Aorta (tissue), 5 donors: ENCODE results near the gene PLEKHO1. TPM values are rescaled to one million over a fixed set of nuclear protein-coding genes. Genes with fewer than 3 reads are reported as not detected.
A peak's percentile ranks its signal among the peaks of the same experiment; 100 is the strongest.

Experiments
- ATAC-seq: fragments of 200-7000 bp; cut with Tn5 transposase; one replicate; pipeline ENCODE4 v1.9.1; 2022; ENCODE audit warnings: moderate library complexity; ENCODE audit not compliant: low FRiP score
- DNase-seq, 2 donors: peaks; one replicate each; pipeline ENCODE4 v3.0.0-alpha.2; 2020
- H3K27ac ChIP-seq, 2 donors: one replicate each; pipeline ENCODE4 v1.5.1; 2013; ENCODE audit warnings: low read length in 2 of 2, mild to moderate bottlenecking in 2 of 2, moderate library complexity in 2 of 2, control low read depth in 1 of 2, inconsistent platforms in 1 of 2, low read depth in 1 of 2
- H3K27me3 ChIP-seq, 2 donors: one replicate each; pipeline ENCODE4 v1.6.1; 2013; ENCODE audit warnings: control low read depth in 1 of 2, low read length in 1 of 2, mild to moderate bottlenecking in 1 of 2, moderate library complexity in 1 of 2; ENCODE audit not compliant: insufficient read depth in 2 of 2, control insufficient read depth in 1 of 2
- H3K36me3 ChIP-seq, 2 donors: one replicate each; pipeline ENCODE4 v1.6.1; 2013; ENCODE audit warnings: control low read depth in 1 of 2, low read length in 1 of 2, mild to moderate bottlenecking in 1 of 2; ENCODE audit not compliant: insufficient read depth in 2 of 2, control insufficient read depth in 1 of 2
- H3K4me1 ChIP-seq, 2 donors: one replicate each; pipeline ENCODE4 v1.6.1; 2013; ENCODE audit warnings: low read length in 2 of 2, control low read depth in 1 of 2, mild to moderate bottlenecking in 1 of 2, moderate library complexity in 1 of 2; ENCODE audit not compliant: insufficient read depth in 2 of 2, control insufficient read depth in 1 of 2
- H3K4me3 ChIP-seq, 2 donors: one replicate each; pipeline ENCODE4 v1.5.1; 2013; ENCODE audit warnings: low read length in 2 of 2, control low read depth in 1 of 2, mild to moderate bottlenecking in 1 of 2
- H3K9me3 ChIP-seq: one replicate; pipeline ENCODE4 v1.6.1; 2013; ENCODE audit warnings: mild to moderate bottlenecking, low read length; ENCODE audit not compliant: control insufficient read depth
- WGBS, 2 donors: extraction: QIAGEN DNeasy Blood & Tissue Kit; methylation state at CpG; one replicate each; pipeline ENCODE4 v1.1.7; 2013; 5-methylcytosine and 5-hydroxymethylcytosine counted together
- intact Hi-C, 2 donors: fragments of 100-400 bp; cut with DNase I; formaldehyde crosslinking; loops; one replicate each; pipeline versions ENCODE4 v1.14.2 to v1.15.0; 2022
- long read RNA-seq, 2 donors: library from polyadenylated mRNA; unstranded; transcript quantifications; one replicate each; pipeline ENCODE4 v2.0.0, GENCODE V29; 2020 to 2021
- polyA plus RNA-seq, 2 donors: library from polyadenylated mRNA; stranded (reverse); fragments of 200-250 nt; gene quantifications; one replicate each; pipeline ENCODE4 v1.2.3, GENCODE V29; 2013
- total RNA-seq, 2 donors: library from RNA; stranded (reverse); fragmentation: NEBNext Ultra II Directional; extraction: Animal tissue kit (Norgen Biotek cat#: 25700); gene quantifications; one replicate each; pipeline ENCODE4 v1.2.1, GENCODE V29; 2021
- donor health status: healthy with polysubstance abuse.
- donor health status: Bipolar disorder and iron deficiency.
- donor health status: DM: no; HTN: no; CAD: no.
- donor health status: DM: no; HTN: no; CAD: no.
- donor health status: DM: yes; HTN: yes; CAD: no.

PLEKHO1 gene
- total RNA-seq (100 to 1,000 TPM in 1 of 2 donors, 10 to 100 TPM in 1; 90.6 to 146 TPM), polyA plus RNA-seq (100 to 1,000 TPM in 1 of 2 donors, 10 to 100 TPM in 1; 56.6 to 146 TPM)
- long read RNA-seq, donor 1, transcript PLEKHO1-201 (6 exons, 2,050 nt) = major isoform, 89 of 150 reads
- long read RNA-seq, donor 1, transcript PLEKHO1-205 (5 exons, 1,025 nt) = minor isoform, 11 of 150 reads
- long read RNA-seq, donor 1, partial matches to known transcripts = 14 of 150 reads
- long read RNA-seq, donor 1, other reads (novel, unspliced or antisense) = 31 of 150 reads
- long read RNA-seq, donor 2, transcript PLEKHO1-201 (6 exons, 2,050 nt) = major isoform, 80 of 105 reads
- long read RNA-seq, donor 2, transcript PLEKHO1-205 (5 exons, 1,025 nt) = minor isoform, 5 of 105 reads
- long read RNA-seq, donor 2, partial matches to known transcripts = 4 of 105 reads
- long read RNA-seq, donor 2, other reads (novel, unspliced or antisense) = 15 of 105 reads

- peak within 1 kb of the TSS; percentile 85 to 100 for H3K27ac ChIP-seq
- peak; percentile 95 to 96 for DNase-seq
- H3K9me3 ChIP-seq = no peaks in the 10 kb centered on the region
- H3K4me3 ChIP-seq = peak within 1 kb of the TSS; percentile 100
- intact Hi-C loops = loop anchor here in 1 of 2 donors (5.0 kb wide), 1 partner anchor 47 kb away; no protein-coding TSS in a partner anchor
- peaks cover 0 to 1% of the 10 kb centered on the region in 2 donors for H3K4me1 ChIP-seq
- H3K36me3 ChIP-seq = peaks cover 0 to 7% of the 10 kb centered on the region in 2 donors
- ATAC-seq = peak; percentile 88
- H3K27me3 ChIP-seq = no peaks in the 10 kb centered on the region
- WGBS, 2 donors = 0% methylated on average over 59 to 89 of the region's 89 CpGs
Measured at GRCh38 chr1:150149271-150150132, at the start of gene PLEKHO1. Gene PLEKHO1 (plus strand): TSS chr1:150149916. CDS start chr1:150150258, 342 bp downstream.

GRCh38 chr1:150102986-150103385 is 46.7 kb upstream of the PLEKHO1 start:
- Histone ChIP-seq H3K27me3 (no peaks in the 10 kb centered on the region), H3K36me3 (peaks cover 0 to 3% of the 10 kb centered on the region in 2 donors), H3K4me3 (no peak overlapping the region), H3K9me3 (no peaks in the 10 kb centered on the region), H3K27ac (no peak overlapping the region), H3K4me1 (no peaks in the 10 kb centered on the region)
- intact Hi-C loops = loop anchor here in 1 of 2 donors (5.0 kb wide), 1 partner anchor 44 kb away; the partner anchor contains the start of gene PLEKHO1
- WGBS, 2 donors = 32 to 34% methylated on average over 1 of the region's 1 CpG
- ATAC-seq = no peak
- DNase-seq = no peak

GRCh38 chr1:150106341-150106740 is 43.4 kb upstream of the PLEKHO1 start:
- Histone ChIP-seq H3K4me1 (peaks cover 0 to 3% of the 10 kb centered on the region in 2 donors), H3K27me3 (no peaks in the 10 kb centered on the region), H3K27ac (no peak overlapping the region), H3K9me3 (no peaks in the 10 kb centered on the region), H3K4me3 (no peak overlapping the region), H3K36me3 (peaks cover 0 to 5% of the 10 kb centered on the region in 2 donors)
- no peak for DNase-seq
- ATAC-seq = no peak
- WGBS, 2 donors = 91 to 92% methylated on average over 7 of the region's 7 CpGs
- intact Hi-C loops = no loop called here

- WGBS, 2 donors = 78 to 82% methylated on average over 3 of the region's 3 CpGs
- intact Hi-C loops = no loop called here
- peaks cover 0 to 3% of the 10 kb centered on the region in 2 donors for H3K4me1 ChIP-seq
- H3K9me3 ChIP-seq = no peaks in the 10 kb centered on the region
- H3K4me3 ChIP-seq = no peak overlapping the region
- no peak for ATAC-seq
- DNase-seq = no peak
- H3K27ac ChIP-seq = no peak overlapping the region
- H3K36me3 ChIP-seq = peaks cover 0 to 3% of the 10 kb centered on the region in 2 donors
- no peaks in the 10 kb centered on the region for H3K27me3 ChIP-seq
Measured at GRCh38 chr1:150109586-150109985, 40.1 kb upstream of the PLEKHO1 start.

GRCh38 chr1:150110116-150110515 is 39.6 kb upstream of the PLEKHO1 start:
- Histone ChIP-seq H3K36me3 (peaks cover 0 to 1% of the 10 kb centered on the region in 2 donors), H3K27ac (no peak overlapping the region), H3K9me3 (no peaks in the 10 kb centered on the region), H3K27me3 (no peaks in the 10 kb centered on the region), H3K4me3 (no peak overlapping the region), H3K4me1 (peaks cover 0 to 3% of the 10 kb centered on the region in 2 donors)
- no peak for ATAC-seq
- intact Hi-C loops = no loop called here
- no peak for DNase-seq
- 83 to 96% methylated on average over 2 of the region's 2 CpGs for WGBS, 2 donors

- H3K9me3 ChIP-seq = no peaks in the 10 kb centered on the region
- ATAC-seq = no peak
- intact Hi-C loops = no loop called here
- no peak for DNase-seq
- no peaks in the 10 kb centered on the region for H3K27me3 ChIP-seq
- peaks cover 0 to 1% of the 10 kb centered on the region in 2 donors for H3K36me3 ChIP-seq
- H3K27ac ChIP-seq = no peak overlapping the region
- H3K4me1 ChIP-seq = peaks cover 0 to 3% of the 10 kb centered on the region in 2 donors
- no peak overlapping the region for H3K4me3 ChIP-seq
- 7 to 12% methylated on average over 5 of the region's 5 CpGs for WGBS, 2 donors
Measured at GRCh38 chr1:150111670-150112069, 38.0 kb upstream of the PLEKHO1 start.

- no peak overlapping the region for H3K27ac ChIP-seq
- peaks cover 0 to 3% of the 10 kb centered on the region in 2 donors for H3K4me1 ChIP-seq
- no peaks in the 10 kb centered on the region for H3K27me3 ChIP-seq
- WGBS, 2 donors = 96 to 100% methylated on average over 1 of the region's 1 CpG
- ATAC-seq (no peak), DNase-seq (no peak)
- intact Hi-C loops = no loop called here
- no peak overlapping the region for H3K4me3 ChIP-seq
- H3K36me3 ChIP-seq = peaks cover 0 to 1% of the 10 kb centered on the region in 2 donors
- H3K9me3 ChIP-seq = no peaks in the 10 kb centered on the region
Measured at GRCh38 chr1:150115121-150115520, 34.6 kb upstream of the PLEKHO1 start.

GRCh38 chr1:150118716-150119115 is 31.0 kb upstream of the PLEKHO1 start:
- no peaks in the 10 kb centered on the region for H3K4me1 ChIP-seq
- no peak overlapping the region for H3K4me3 ChIP-seq
- intact Hi-C loops = no loop called here
- no peaks in the 10 kb centered on the region for H3K36me3 ChIP-seq
- H3K27ac ChIP-seq = no peak overlapping the region
- DNase-seq = no peak
- no peak for ATAC-seq
- no peaks in the 10 kb centered on the region for H3K9me3 ChIP-seq
- 84 to 90% methylated on average over 2 of the region's 2 CpGs for WGBS, 2 donors
- H3K27me3 ChIP-seq = no peaks in the 10 kb centered on the region
